ENCODE measurements around the gene PIM2.
A peak's percentile ranks its signal among the peaks of the same experiment; 100 is the strongest.
"Not testable (repeated sequence)": the region's sequence is repeated elsewhere in the genome, so short reads cannot be mapped to it uniquely, and the experiment has no call there.

Gene PIM2

DNA sequence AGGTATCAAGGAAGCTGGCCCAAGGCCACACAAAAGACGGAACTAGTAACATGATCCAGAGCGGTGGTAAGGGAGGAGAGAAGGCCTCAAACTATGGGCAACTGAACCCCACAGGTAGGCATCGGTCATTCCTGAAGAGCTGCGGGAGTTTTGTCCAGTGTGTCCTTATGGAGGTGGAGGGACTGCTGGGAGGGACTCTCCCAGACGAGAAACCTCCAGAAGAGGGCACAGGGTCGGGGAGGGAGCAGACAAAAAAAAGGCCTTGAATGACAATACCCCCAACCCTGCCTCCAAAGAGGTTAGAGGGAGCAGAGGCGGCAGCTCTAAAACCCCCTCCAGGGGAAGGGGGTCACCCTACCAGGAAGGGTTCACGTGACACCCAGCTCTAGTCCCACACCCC, 14.6 kb downstream of the PIM2 start:
- DNase-seq, result no peak

DNA sequence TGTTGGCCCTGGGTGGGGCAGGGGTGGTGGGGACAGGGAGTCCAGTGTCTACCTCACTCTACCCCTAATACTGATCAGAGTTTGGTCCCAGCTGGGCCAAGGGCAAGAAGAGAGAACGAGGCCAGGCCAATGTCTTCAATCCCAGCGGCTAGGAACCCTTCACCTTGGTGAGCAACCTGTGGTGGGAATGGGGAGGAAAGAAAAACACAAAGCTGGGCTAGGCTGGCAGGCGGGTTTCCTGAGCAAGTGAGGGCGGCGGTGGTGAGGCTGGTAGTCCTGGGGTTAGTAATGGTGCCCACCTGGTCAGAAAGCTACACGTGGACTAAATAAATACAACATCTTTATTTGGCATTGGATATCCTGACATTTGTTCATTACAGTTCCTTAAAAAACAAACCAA, 15.5 kb downstream of the PIM2 start:
- DNase-seq, result no peak

DNA sequence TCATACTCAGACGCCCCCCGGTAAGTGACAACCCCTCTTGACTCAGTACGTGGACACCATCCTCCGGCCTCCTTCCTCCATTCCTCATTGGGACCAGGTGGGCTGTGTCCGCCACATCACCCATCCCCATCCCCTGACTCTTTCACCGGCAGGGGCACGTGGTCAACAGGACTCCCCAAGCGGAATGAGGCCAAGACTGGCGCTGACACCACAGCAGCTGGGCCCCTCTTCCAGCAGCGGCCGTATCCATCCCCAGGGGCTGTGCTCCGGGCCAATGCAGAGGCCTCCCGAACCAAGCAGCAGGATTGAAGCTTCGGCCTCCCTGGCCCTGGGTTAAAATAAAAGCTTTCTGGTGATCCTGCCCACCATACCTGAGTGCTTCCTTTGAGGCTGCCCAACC, 16.0 kb downstream of the PIM2 start:
- DNase-seq, result no peak

DNA sequence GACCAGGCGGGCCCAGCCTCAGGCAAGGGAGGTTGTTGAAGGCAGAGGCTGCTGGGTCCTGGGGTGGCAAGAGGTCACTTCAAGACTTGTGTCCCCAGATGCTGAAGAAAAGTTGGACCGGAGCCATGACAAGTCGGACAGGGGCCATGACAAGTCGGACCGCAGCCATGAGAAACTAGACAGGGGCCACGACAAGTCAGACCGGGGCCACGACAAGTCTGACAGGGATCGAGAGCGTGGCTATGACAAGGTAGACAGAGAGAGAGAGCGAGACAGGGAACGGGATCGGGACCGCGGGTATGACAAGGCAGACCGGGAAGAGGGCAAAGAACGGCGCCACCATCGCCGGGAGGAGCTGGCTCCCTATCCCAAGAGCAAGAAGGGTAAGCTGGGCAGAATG, 16.7 kb downstream of the PIM2 start:
- DNase-seq, result no peak

DNA sequence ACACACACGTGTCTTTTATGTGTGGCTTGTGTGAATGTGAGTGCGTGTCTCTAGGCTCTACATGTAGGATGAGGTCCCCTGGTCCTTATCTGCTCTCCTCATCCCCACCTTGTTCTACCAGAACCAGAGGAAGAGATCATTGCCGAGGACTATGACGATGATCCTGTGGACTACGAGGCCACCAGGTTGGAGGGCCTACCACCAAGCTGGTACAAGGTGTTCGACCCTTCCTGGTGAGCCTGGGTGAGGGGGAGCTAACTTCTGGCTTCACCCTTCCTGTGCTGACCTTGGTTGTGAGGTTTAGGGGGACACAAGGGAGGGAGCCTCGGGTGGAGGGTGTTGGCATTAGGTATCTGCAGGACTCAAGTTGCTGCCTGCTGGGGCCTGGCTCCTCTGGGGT, 17.8 kb downstream of the PIM2 start:
- no peak for DNase-seq

DNA sequence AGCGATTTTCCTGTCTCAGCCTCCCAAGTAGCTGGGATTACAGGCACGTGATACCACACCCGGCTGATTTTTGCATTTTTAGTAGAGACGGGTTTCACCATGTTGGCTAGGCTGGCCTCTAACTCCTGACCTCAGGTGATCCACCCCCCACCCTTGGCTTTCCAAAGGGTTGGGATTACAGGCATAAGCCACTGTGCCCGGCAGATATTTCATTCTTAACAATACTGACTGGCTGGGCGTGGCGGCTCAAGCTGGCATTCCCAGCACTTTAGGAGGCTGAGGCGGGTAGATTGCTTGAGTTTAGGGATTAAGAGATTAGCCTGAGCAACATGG, 19.8 kb downstream of the PIM2 start:
- no peak for DNase-seq

DNA sequence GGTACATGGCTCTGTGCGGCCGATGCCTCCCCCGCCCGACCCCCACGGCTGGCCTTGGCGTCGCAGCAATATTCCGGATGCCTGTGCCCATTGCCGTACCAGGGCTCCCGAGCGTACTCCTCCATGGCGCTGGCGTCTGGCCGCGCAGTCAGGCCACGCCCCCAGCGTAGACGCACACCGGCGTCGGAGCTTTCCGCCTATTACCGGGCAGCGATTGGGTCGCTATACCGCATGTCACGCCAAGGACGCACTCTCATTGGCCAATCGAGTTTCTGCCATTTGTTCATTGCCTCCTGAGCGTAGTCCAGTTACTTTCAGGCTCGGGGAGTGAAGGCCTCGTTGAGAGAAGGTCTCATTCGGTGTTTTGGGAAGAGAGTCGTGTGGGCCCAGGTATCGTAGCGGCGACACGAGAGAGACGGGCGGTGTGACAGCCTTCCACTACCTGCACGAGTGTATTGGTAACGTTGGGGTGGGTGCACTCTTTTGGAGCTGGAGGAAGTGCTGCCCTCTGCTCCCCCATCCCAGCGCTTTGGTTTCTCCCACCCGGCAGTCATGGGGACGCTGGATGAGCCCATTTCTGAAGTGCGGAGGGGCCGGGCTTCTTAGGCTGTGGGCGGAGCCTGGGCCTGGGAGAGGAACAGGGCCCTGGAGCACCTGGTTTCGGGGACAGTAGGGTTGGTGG, 21.1 kb downstream of the PIM2 start, which contains the start of the genes PQBP1 and TIMM17B:
TSS of gene PQBP1 (plus strand) at position 306 of the 682 bp plus-strand sequence. CDS start 580 bp downstream, outside the sequence.
TSS of gene TIMM17B (minus strand) at position 144 of the 682 bp plus-strand sequence. CDS start at position 125, 19 bp downstream.
- peak; percentile 90 for DNase-seq

DNA sequence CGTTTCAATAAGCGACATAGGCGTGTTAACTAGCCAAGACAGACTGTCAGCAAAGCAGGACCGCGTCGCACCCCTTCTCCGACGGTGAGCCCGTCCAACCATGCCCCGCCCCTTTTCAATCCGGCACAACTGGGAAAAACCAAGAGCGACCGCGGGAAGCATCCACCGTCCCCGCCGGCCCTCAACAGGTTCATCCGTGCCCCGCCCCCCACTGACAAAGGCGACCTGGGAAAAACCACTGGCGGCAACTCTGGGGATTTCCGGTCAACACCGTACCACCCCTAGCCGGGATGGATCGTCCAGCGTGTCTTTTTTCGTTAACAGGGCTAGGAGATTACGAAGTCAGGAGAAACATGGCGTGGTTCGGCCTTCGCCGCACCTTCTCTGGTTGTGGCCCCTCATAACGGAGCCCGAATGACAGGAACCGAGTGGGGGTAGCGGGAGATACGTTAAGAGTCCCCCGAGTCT, 21.6 kb downstream of the PIM2 start:
- DNase-seq, result no peak

DNA sequence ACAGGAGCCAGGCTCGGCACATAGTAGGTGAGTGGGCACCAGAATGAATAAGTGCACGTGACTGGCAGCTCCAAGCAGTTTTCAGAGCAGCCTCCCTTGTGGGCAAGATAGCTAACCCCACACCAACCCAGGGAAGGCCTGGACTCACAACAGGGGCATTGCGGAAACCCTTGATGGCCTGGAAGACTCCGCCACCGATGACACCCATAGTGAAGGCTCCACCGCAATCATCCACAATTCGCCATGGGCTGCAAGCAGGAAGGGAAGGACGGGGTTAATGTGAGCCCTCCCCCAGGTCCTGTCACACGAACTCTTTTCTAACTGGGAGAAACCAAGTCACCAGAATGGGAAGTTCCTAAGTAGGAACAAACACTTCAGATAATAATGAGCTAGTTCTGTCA, 22.2 kb downstream of the PIM2 start:
- DNase-seq, result no peak

DNA sequence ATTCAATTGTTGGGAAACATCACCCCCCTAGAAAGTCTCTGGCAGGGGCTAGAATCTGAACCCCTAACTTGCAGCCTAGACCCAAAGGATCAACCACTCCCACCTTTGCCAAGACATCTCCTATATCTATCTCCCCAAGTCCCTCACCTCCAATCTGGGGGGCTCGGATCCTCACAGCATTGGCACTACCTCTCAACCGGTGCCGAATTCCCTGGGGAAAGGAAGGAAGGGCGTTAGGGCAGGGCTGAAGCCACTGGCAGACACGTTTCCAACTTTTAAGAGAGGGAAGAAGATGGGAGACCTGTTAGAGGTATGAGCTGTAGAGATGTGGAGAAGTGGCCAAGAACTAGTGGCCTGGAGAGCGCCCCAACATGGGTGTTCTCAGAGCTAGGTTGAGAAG, 23.9 kb downstream of the PIM2 start:
- DNase-seq, result no peak

DNA sequence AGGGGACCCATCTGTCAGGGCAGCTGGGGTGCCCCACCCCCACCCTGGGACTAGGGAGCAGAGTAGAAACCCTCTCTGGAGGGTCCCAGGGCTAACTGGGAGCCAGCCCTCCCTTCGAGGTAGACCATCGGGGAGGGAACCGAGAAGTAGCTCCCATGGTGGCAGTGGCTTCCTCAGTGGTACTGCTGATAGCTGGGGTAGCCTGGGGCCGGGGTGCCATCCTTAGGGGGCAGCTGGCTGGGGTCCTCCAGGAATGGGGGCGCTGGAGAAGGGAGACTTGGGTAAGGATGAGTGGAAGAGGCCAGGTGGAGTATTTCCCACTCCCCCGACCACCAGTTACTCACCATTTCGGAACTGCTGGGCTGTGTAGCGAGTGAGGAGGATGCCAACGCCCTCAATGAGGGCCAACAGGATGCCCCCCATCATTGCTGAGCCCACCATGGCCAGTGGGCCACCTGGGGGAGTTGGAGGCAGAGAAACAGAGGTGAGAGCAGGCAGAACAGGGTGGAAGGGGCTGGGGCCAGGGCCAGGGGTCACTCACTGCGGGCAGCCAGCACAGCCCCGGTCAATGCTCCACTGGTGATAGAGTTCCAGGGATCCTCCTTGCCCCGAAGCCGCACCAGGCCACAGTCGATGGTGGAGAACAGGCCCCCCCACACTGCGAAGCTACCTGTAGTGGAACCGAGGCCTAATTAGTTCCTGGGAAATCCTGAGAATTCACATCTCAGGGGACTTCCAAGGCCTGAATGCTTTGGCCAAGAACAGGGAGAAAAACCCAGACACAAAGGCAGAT, 25.1 kb downstream of the PIM2 start:
- DNase-seq, result no peak

DNA sequence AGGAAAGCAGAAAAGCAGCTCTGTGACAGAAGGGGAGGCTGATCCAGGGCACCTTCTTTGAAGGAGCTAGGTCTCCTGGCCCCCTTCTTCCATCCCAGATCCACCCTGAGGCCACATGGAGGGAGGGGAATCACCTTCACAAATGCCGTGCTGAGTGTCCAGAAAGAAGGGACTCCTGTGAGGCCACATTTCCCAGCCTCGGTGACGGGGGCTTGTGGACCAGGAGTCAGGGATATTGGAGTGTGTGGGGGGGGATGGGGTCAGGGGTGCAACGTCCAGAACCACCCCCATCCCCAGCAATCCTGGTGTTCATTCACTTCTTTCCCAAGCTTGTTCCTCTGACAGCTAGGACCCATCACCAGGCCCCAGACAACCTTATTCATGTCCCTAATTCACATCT, 25.9 kb downstream of the PIM2 start:
- DNase-seq, result no peak

DNA sequence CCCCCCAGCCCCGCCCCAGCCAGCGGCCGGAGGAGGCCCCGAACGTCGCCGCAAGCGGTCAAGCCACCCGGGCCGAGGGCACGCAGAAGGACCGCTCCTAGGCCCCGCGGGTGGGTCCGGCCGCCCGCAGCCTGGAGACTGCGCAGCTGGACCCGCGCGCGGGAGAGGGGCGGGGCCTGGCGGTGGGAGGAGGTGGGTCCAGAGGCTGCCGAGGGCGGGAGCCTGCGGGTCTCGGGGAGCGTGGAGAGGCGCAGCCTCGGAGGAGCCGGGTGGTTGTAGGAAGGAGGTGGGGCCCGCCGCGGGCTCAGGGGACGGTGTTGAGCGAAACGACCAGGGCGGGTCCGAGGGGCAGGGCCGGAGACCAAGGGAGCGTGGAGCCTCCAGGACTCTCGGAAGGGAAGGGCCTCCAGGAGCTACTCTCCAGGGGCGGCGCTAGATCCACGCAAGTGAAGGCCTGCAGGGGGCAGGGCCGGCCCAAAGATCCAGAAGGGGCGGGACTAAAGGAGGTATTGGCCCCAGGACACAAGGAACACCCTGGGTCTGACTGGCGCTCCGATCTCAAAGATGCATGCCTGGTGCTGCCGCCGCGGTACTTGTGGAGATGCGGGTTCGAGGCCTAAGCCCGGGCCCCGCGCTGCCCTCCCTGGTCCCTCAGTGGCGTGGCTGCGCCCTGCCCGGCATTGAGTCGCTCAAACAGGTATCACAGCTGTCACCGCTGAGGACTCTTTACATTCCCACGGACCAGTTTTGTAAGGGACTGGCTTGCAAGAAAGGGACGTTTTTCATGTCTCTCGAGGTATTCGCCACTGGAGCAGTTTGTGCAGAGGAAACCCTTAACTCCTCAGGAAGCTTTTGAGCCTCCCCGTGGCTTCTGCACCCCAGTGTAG, 27.2 kb downstream of the PIM2 start:
- DNase-seq, result peak; percentile 80

DNA sequence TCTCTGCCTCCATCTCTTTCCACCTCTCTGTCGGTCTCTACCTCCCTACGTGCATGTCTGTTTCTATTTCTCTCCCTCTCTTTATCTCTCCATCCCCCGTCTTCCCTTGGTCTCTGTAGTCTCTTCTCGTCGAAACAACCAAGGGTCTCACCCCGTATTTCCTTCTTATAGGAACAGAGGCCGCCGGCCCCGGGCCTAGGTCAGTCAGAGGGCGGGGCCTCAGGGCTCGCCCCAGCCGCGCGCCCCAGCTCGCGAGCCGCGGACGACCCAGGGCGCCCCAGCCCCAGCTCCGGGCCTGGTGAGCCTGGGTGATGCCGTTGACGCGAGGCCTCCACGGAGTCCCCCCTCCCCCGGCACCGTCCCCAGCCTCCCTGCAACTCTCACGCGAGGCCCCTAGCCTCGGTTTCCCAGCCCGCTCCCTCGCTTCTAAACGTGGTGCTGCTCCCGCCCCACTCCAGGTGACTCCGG, 27.9 kb downstream of the PIM2 start:
- no peak for DNase-seq

DNA sequence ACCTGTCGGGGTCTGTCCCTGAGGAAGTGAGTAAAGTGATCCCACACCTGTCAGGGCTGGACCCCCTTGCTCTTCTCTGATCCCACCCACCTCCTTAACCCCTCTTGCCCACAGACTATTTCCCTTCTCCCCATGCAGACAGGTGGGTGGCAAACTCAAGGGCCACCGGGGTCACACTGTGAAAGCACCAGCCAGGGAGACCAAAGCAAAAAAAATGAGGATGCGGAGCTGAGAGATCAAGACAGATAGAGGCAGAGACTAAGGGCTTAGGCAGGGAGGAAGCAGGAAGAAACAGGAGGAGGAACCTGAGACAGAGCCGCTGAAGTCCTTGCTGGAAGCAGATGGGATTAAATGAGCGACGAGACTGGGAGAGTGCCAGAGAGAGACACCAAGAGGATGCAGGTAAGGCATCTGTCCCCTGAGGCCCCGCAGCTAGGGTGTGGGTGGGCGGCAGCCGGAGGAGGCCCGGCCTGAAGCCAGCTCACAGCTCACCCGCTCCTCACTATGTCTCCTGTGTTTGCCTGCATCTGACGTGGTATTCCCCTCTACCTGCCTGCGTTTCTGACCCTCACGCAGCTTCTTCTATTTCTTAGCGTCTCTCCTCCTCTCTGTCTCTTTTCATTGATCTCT, 28.4 kb downstream of the PIM2 start:
- no peak for DNase-seq

DNA sequence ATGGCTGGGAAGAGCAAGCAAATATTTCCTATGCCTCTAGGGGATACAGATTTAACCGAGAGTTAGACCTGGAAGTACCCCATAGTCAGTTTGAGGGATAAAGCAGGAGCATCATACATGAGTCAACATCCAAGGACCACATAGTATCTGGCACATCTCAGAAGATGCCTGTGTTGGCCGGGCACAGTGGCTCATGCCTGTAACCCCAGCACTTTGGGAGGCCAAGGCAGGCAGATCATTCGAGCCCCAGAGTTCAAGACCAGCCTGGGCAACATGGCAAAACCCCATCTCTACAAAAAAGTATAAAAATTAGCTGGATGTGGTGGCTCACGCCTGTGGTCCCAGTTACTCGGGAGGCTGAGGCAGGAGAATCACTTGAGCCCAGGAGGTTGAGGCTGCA, 32.2 kb downstream of the PIM2 start:
- DNase-seq, result not testable (repeated sequence)

DNA sequence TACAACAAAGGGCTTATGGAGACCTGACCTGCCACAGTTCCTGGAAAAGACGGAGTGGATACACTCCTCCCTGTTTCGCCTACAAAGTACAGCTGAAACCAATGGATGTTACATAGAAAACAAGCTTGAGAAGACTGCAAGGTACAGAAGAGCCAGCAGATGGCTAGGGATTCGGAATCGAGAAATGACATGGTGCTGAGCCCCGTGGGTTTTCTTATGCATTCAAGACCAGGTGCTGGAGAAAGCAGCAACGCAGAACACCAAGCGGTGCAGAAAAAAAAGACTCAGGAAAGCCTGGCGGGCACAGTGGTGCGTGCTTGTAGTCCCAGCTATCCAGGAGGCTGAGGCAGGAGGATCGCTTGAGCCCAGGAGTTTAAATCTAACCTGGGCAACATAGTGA, 35.1 kb downstream of the PIM2 start:
- no peak for DNase-seq

DNA sequence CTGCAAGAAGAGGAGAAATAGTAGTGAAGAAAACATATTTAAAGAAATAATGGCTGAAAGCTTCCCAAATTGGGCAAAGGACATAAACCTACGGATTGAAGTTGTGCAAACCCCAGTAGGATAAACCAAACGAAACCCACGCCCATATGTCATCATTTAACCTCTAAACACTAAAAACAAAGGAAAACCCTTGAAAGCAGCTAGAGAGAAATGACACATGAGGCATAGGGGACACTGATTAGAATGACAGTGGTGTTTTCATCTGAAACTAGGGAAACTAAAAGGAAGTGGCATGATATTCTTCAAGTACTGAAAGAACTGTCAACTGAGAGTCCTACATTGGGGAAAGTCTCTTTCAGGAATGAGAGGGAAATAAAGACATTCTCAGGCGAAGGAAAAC, 41.9 kb downstream of the PIM2 start:
- not testable (repeated sequence) for DNase-seq

DNA sequence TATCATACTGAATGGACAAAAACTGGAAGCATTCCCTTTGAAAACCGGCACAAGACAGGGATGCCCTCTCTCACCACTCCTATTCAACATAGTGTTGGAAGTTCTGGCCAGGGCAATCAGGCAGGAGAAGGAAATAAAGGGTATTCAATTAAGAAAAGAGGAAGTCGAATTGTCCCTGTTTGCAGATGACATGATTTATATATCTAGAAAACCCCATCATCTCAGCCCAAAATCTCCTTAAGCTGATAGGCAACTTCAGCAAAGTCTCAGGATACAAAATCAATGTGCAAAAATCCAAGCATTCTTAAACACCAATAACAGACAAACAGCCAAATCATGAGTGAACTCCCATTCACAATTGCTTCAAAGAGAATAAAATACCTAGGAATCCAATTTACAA, 46.8 kb downstream of the PIM2 start:
- not testable (repeated sequence) for DNase-seq

DNA sequence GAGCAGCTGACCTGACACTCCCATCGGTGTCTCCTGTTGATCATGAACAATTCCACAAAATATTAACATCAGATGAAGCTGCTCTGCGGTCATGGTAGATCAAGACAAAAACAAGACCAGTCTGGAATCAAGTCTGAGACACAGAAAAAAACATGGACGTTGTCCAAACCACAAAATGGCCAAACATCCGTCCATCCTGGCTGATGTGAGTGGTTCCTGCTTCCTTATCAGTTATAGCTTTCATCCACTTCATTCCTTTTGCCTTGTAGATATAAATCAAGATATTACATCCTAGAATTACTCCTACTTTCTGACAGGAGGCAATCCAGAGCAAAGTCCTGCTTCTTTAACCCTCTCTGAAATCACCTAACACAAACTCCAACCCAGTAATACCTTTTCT, 54.6 kb downstream of the PIM2 start:
- no peak for DNase-seq

All from GDM1 (cell line).